Nephron progenitor cell (in vitro differentiated cells): ENCODE data around the gene SYNPO.
A peak's percentile ranks its signal among the peaks of the same experiment; 100 is the strongest.

Experiments used
- DNase-seq: peaks from one replicate; pipeline ENCODE4 v3.0.0; 2021
- H3K27ac Mint-ChIP-seq: 2 replicates; pipeline ENCODE4 v1.8.0; 2021; ENCODE audit warnings: mild to moderate bottlenecking, moderate library complexity, mixed read lengths
- H3K27me3 Mint-ChIP-seq: 2 replicates; pipeline ENCODE4 v1.8.0; 2021; ENCODE audit warnings: mild to moderate bottlenecking, low read depth, mixed read lengths; ENCODE audit not compliant: poor library complexity
- H3K36me3 Mint-ChIP-seq: 2 replicates; pipeline ENCODE4 v1.8.0; 2021; ENCODE audit warnings: low read depth, mixed read lengths
- H3K4me1 Mint-ChIP-seq: 2 replicates; pipeline ENCODE4 v1.8.0; 2021; ENCODE audit warnings: mixed read lengths
- H3K4me3 Mint-ChIP-seq: 2 replicates; pipeline ENCODE4 v1.8.0; 2021; ENCODE audit warnings: mild to moderate bottlenecking, moderate library complexity, mixed read lengths
- H3K9me3 Mint-ChIP-seq: 2 replicates; pipeline ENCODE4 v1.8.0; 2021; ENCODE audit warnings: mild to moderate bottlenecking, moderate library complexity, mixed read lengths
- CTCF ChIP-seq: fragments of 200-600 bp; sonication (generic); IDR thresholded peaks from 2 replicates; pipeline ENCODE4 v1.5.0; 2021; ENCODE audit warnings: antibody characterized with exemption

SYNPO gene

GRCh38 chr5:150624334-150625163 is 15.9 kb upstream of the SYNPO start:
- no peak for TF ChIP-seq CTCF
- peaks cover 25% of the 10 kb centered on the region for H3K27me3 Mint-ChIP-seq
- H3K9me3 Mint-ChIP-seq, result no peaks in the 10 kb centered on the region
- peaks cover 30% of the 10 kb centered on the region for H3K4me1 Mint-ChIP-seq
- peak; percentile 76 for DNase-seq
- H3K27ac Mint-ChIP-seq, result no peak overlapping the region
- no peaks in the 10 kb centered on the region for H3K36me3 Mint-ChIP-seq
- H3K4me3 Mint-ChIP-seq, result peak overlapping the region; percentile 86

GRCh38 chr5:150625164-150625535 is 15.3 kb upstream of the SYNPO start:
- Mint-ChIP-seq H3K4me1 (peaks cover 24% of the 10 kb centered on the region), H3K27ac (no peak overlapping the region), H3K36me3 (no peaks in the 10 kb centered on the region), H3K4me3 (no peak overlapping the region), H3K9me3 (no peaks in the 10 kb centered on the region), H3K27me3 (peaks cover 25% of the 10 kb centered on the region)
- DNase-seq, result no peak
- TF ChIP-seq CTCF, result no peak

GRCh38 chr5:150625831-150626746 is 14.4 kb upstream of the SYNPO start:
- H3K27me3 Mint-ChIP-seq, result peaks cover 28% of the 10 kb centered on the region
- H3K27ac Mint-ChIP-seq, result peak overlapping the region; percentile 62

GRCh38 chr5:150626853-150627276 is 13.6 kb upstream of the SYNPO start:
- no peak for TF ChIP-seq CTCF
- Mint-ChIP-seq H3K4me3 (no peak overlapping the region), H3K36me3 (no peaks in the 10 kb centered on the region), H3K9me3 (no peaks in the 10 kb centered on the region), H3K4me1 (peaks cover 34% of the 10 kb centered on the region), H3K27ac (no peak overlapping the region), H3K27me3 (peaks cover 28% of the 10 kb centered on the region)
- no peak for DNase-seq

More at GRCh38 chr5:150625831-150626746, 14.4 kb upstream of the SYNPO start:
- Mint-ChIP-seq H3K9me3 (no peaks in the 10 kb centered on the region), H3K36me3 (no peaks in the 10 kb centered on the region), H3K4me3 (peak overlapping the region; percentile 62), H3K4me1 (peaks cover 28% of the 10 kb centered on the region)
- TF ChIP-seq CTCF, result no peak
- DNase-seq, result no peak

GRCh38 chr5:150627731-150628545 is 12.5 kb upstream of the SYNPO start:
- H3K27ac Mint-ChIP-seq, result peak overlapping the region; percentile 11
- H3K36me3 Mint-ChIP-seq, result no peaks in the 10 kb centered on the region
- TF ChIP-seq CTCF, result no peak
- H3K27me3 Mint-ChIP-seq, result peaks cover 28% of the 10 kb centered on the region
- H3K4me1 Mint-ChIP-seq, result peaks cover 37% of the 10 kb centered on the region
- H3K9me3 Mint-ChIP-seq, result no peaks in the 10 kb centered on the region
- no peak overlapping the region for H3K4me3 Mint-ChIP-seq
- DNase-seq, result no peak
